SIG-M5 treated with dmso at 0.1 percent for 504 hours (cell line): ENCODE results near the gene ANKRD13D.

Experiments used
- DNase-seq: peaks from one replicate; lab custom pipeline; 2025; ENCODE audit not compliant: unreplicated experiment; lab: John Stamatoyannopoulos, UW

The ANKRD13D gene

GRCh38 chr11:67261946-67262681, 27.0 kb upstream of the ANKRD13D start:
- no peak for DNase-seq

GRCh38 chr11:67262731-67263675, 26.1 kb upstream of the ANKRD13D start:
- peak; percentile 86 for DNase-seq

GRCh38 chr11:67264260-67264659, 24.8 kb upstream of the ANKRD13D start:
- no peak for DNase-seq

- no peak for DNase-seq
Measured at GRCh38 chr11:67264877-67265632, 24.0 kb upstream of the ANKRD13D start.

GRCh38 chr11:67265633-67266448, 23.3 kb upstream of the ANKRD13D start:
- DNase-seq = no peak

- DNase-seq = no peak
Measured at GRCh38 chr11:67266449-67267187, 22.5 kb upstream of the ANKRD13D start, which contains the start of gene GRK2. Gene GRK2 (plus strand): TSS chr11:67266473. CDS start chr11:67266700, 227 bp downstream.

GRCh38 chr11:67267188-67268080, 21.7 kb upstream of the ANKRD13D start:
- no peak for DNase-seq

GRCh38 chr11:67268081-67268961, 20.8 kb upstream of the ANKRD13D start:
- peak; percentile 96 for DNase-seq

GRCh38 chr11:67268962-67269268, 20.2 kb upstream of the ANKRD13D start:
- DNase-seq = no peak

- no peak for DNase-seq
Measured at GRCh38 chr11:67269401-67270255, 19.5 kb upstream of the ANKRD13D start.

- peak; percentile 87 for DNase-seq
Measured at GRCh38 chr11:67270256-67271204, 18.6 kb upstream of the ANKRD13D start.

GRCh38 chr11:67271205-67271540, 17.9 kb upstream of the ANKRD13D start:
- no peak for DNase-seq

- peak; percentile 67 for DNase-seq
Measured at GRCh38 chr11:67271541-67272284, 17.4 kb upstream of the ANKRD13D start.

- DNase-seq = no peak
Measured at GRCh38 chr11:67272327-67273259, 16.5 kb upstream of the ANKRD13D start.
